Articular chondrocyte of knee joint (primary cell): ENCODE measurements around the gene ZDHHC15. TPM values are rescaled to one million over a fixed set of nuclear protein-coding genes. Genes with fewer than 3 reads are reported as not detected.

Experiments
- total RNA-seq: library from RNA; depleted of rRNA; stranded (reverse); fragments of >200 nt; gene quantifications from 2 replicates; pipeline ENCODE4 v1.2.3, GENCODE V29; 2012

Gene ZDHHC15, protein sequence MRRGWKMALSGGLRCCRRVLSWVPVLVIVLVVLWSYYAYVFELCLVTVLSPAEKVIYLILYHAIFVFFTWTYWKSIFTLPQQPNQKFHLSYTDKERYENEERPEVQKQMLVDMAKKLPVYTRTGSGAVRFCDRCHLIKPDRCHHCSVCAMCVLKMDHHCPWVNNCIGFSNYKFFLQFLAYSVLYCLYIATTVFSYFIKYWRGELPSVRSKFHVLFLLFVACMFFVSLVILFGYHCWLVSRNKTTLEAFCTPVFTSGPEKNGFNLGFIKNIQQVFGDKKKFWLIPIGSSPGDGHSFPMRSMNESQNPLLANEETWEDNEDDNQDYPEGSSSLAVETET
- 2.4 and 2.5 TPM in 2 replicates for total RNA-seq

DNA sequence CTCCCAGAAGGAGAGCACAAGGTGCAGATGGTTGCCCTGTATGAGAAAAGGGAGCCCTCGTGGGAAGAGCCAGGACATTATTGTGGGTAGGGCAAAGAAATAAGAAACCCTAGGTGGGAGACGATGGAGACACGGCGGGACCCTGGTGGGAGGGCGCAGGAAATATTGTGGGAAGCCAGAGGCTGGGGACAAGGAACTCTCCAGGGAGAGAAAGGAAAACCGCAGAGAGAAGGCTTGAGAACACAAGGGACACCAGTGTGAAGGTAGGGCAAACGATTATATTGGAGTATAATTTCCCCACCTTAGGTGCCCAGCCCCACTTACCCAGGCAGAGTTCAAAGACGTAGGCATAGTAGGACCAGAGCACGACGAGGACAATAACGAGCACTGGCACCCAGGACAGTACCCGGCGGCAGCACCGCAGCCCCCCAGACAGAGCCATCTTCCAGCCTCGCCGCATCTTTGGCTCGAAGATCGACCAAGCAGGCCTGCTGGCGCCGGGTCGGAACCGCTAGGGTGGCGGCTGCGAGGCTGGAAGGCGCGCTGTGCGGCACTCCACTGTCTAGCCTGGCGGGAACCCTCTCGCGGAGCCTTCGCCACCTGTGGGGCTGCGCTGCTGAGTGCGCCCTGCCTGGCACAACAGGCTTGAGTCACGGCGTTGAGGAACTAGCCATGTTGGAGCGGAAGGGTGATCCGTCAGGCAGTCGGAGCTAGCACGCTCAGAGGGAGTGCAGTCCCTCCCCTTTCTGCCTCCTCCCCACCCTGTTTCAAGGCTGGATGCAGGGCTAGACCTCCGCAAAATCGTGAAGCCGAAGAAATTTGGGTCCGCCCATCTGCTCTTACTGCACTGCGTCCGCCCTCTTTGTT lies at the start of gene ZDHHC15:
Gene ZDHHC15 (minus strand): TSS at position 473 of the 867 bp plus-strand sequence. CDS start 13 bp downstream, at position 460.

Other genes starting within 250 kb of the ZDHHC15 start
- 14.8 and 17.9 TPM in 2 replicates for gene UPRT, start 249.0 kb downstream of the ZDHHC15 start, total RNA-seq